GM19240 (cell line): Measurements from ENCODE around the gene PLEKHD1.
"Not testable (repeated sequence)": the region's sequence is repeated elsewhere in the genome, so short reads cannot be mapped to it uniquely, and the experiment has no call there.

ENCODE experiments used
- DNase-seq: peaks from one replicate; pipeline ENCODE4 v3.0.0; 2011; ENCODE audit warnings: low spot score; ENCODE audit not compliant: insufficient read length

PLEKHD1 gene

DNA sequence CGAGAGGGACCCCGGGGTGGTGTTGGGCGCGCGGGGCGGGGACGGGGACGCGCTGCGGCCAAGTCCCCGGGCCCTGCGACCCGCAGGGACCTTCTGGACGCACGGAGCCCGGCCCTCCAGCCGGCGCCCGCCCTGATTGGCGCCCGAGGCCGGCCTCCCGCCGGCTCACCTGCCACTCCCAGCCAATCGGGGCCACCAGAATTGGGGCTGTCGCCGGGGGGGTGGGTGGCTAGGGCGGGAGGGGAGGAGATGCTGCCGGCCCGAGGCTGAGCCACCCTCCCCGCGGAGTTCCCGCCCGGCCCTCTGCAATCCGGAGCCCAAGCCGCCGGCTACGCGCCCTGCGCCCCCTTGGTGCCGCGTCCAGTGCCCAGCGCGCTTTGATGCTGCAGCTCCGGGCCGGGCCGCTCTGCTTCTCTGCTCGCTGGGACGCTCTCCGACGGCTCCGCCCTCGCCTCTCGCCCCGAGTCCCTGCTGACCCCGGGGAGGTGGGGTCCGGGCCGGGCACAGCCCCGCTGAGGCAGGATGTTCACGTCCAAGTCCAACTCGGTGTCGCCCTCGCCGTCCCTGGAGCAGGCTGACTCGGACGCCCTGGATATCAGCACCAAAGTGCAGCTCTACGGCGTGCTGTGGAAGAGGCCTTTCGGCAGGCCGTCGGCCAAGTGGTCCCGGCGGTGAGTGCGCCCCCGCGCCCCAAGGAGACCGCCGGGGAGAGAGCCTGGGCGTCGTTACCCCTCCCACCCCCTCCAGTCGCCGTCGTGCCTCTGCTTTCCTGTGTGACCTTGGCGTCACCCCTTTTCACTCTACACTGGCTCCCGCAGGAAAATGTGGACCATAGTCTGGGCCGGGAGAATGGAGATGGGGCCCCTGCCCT, at the start of gene PLEKHD1:
TSS of gene PLEKHD1 (plus strand) at position 285 of the 871 bp plus-strand sequence. CDS start at position 523, 238 bp downstream.
- no peak for DNase-seq

GRCh38 chr14:69439521-69440270, 44.8 kb upstream of the PLEKHD1 start:
- no peak for DNase-seq

DNA sequence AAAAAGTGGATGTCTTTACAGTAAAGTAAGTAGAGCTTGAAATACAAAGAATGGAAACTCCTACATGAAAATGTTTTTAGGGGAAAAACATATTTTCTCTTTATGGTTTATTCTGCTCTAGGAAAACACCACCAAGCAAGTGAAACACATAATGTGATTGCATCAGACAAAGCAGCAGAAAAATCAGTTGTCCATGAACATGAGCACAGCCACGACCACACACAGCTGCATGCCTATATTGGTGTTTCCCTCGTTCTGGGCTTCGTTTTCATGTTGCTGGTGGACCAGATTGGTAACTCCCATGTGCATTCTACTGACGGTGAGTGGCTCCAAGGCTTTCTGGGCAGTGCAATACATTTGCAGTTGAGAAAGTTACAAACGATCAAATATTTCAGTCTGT, 42.6 kb upstream of the PLEKHD1 start:
- peak; percentile 20 for DNase-seq

DNA sequence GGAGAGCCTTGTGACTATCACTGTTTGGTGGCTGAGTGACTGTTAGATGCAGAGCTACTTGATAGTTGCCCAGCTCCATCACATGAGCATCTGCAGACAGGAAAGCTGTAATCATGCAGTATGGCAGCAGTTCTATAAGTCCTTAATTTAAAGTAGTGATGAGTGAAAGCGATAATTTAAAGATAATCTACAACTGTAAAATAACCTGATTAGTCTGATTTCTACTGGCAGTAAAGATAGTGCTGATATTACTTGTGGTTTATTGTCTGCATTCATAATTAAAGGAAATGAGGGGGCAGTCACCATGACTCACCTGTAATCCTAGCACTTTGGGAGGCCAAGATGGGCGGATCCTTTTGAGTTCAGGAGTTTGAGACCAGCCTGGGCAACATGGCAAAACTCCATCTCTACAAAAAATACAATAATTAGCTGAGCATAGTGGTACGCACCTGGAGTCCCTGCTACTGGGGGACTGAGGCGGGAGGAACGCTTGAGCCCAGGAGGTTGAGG, 41.2 kb upstream of the PLEKHD1 start:
- DNase-seq, result no peak

DNA sequence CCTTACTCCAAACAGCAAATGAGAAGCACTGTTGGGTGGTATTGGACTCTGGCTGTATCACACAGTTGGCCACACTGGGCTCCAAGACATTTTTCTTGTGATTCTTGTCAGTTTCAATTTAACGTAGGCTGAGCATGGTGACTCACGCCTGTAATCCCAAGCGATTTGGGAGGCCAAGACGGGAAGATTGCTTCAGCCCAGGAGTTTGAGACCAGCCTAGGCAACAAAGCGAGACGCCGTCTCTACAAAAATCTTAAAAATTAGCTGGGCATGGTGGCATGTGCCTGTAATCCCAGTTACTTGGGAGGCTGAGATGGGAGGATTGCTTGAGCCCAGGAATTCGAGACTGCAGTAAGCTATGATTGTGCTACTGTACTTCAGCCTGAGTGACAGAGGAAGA, 35.3 kb upstream of the PLEKHD1 start:
- DNase-seq, result no peak

DNA sequence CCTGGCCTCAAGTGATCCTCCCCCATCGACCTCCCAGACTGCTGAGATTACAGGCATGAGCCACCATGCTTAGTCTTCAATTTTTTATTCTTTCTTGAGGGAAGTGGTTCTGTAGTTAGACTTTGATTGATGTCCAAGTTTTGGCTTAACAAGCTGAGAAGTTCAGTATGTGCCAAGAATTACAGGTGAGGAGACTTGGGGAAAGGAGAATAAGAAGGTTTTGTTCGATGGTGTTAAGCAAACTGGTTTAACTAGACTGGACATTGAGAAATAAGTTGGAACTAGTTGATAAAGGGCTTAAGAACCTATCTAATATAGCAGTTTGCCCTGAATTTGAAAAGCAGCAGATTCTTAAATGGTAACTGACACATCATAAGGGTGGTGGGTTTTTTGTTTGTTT, 32.6 kb upstream of the PLEKHD1 start:
- no peak for DNase-seq

- DNase-seq, result no peak
These were observed 26.2 kb upstream of the PLEKHD1 start for GRCh38 chr14:69458350-69458749.

GRCh38 chr14:69459122-69459521, 25.4 kb upstream of the PLEKHD1 start:
- no peak for DNase-seq

DNA sequence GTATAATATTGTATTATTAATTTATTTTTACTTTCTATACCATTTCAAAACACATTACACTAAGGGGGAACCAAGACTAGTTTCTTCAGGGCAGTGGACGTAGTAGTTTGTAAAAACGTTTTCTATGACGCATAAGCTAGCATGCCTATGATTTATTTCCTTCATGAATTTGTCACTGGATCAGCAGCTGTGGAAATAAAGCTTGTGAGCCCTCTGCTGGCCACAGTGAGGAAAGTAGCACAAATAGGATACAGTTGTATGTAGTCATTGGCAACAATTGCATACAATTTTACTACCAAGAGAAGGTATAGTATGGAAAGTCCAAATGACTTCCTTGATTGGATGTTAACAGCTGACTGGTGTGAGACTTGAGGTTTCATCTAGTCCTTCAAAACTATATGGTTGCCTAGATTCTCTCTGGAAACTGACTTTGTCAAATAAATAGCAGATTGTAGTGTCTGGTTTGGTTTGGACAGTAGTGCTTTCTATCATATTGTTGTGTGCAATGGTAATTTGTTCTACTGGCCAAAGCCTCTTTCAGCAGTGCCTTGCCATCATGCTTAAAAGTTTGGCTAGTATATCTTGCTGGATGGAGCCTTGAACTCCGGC, 24.3 kb upstream of the PLEKHD1 start:
- no peak for DNase-seq

- no peak for DNase-seq
These were observed 20.1 kb upstream of the PLEKHD1 start for GRCh38 chr14:69464379-69464778.

GRCh38 chr14:69464829-69465228, 19.7 kb upstream of the PLEKHD1 start:
- DNase-seq, result no peak

DNA sequence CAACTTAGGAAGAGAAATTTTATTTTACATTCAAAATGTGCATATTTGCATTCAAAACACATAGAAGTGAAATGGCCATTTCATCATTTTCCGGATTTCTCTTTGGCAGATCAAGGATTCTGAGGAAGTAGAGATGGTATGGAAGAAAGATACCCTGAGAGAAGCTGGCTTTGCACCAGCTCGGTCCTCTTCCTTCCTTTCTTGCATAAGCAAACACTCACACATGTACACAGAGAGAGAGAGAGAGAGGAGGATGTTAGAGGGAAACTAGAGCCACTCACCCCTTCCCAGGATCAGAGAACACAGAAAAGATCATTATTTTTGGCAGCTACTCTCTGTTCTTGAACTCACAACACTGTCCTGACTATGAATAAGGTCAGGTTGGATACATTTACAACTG, 15.6 kb upstream of the PLEKHD1 start:
- no peak for DNase-seq

DNA sequence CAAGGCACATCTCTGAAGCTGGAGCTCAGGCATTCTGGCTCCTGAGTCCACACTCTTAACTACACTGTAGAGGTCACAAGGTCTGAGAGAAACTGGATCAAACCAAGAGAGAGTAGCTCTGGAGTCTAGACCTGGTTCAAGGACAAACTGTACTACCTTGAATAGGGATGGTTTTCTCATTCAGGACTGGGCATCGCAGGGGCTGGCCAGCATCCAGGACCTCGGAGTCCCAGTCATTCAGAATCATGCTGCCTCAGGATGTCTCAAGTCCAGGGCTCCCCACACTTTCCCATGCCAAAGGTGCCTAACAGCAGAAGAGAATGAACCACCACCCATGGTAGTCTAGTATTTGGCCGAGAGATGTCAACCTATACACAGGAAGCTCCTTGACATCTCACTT, 13.1 kb upstream of the PLEKHD1 start:
- no peak for DNase-seq

DNA sequence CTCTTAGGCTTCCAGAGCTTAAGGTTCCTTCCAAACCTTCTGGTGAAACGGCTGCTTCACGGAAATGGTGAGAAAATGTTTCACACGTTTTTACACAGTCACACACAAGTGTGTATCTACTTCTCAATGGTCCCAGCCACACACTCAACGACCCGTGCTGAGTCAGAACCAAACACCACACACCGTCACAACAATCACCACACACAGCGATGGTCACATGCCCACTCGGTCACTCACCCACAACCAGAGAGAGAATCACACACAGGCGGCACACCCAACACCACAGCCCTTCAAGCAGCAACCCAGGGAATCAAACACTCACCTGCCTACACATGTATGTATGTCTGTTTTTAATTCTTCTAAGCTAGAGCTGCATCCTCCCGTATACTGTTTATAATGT, 12.6 kb upstream of the PLEKHD1 start:
- DNase-seq, result no peak

DNA sequence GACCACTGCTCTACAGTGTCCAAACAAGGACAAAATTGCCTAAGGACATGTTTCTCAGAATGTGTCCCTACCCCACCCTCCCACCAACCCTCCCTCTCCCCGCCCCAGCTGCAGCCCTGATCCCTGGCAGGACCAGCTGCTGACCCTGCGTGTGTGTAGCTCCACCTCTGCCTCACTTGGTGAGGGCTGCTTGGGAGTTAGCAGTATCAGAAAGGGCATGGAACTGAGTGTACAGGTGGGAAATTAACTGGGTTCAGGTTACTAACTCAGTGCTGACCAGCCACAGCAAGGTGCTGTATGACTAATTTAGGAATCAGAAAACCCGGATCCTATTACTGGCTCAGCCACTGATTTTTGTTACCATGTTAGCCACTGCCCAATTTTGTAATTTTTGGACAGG, 11.3 kb upstream of the PLEKHD1 start:
- no peak for DNase-seq

- no peak for DNase-seq
These were observed 10.6 kb upstream of the PLEKHD1 start for GRCh38 chr14:69473946-69474345.

- no peak for DNase-seq
These were observed 9.2 kb upstream of the PLEKHD1 start for GRCh38 chr14:69475194-69475818.

- DNase-seq, result not testable (repeated sequence)
These were observed 7.6 kb upstream of the PLEKHD1 start for GRCh38 chr14:69476824-69477450.

DNA sequence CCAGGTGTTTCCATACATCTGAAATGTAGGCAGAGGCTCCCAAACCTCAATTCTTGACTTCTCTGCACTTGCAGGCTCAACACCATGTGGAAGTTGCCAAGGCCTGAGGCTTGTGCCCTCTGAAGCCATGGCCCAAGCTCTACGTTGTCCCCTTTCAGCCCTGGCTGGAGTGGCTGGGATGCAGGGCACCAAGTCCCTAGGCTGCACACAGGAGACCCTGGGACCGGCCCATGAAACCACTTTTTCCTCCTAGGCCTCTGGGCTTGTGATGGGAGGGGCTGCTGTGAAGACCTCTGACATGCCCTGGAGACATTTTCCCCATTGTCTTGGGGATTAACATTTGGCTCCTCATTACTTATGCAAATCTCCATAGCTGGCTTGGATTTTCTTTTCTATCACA, 6.5 kb upstream of the PLEKHD1 start:
- DNase-seq, result not testable (repeated sequence)

DNA sequence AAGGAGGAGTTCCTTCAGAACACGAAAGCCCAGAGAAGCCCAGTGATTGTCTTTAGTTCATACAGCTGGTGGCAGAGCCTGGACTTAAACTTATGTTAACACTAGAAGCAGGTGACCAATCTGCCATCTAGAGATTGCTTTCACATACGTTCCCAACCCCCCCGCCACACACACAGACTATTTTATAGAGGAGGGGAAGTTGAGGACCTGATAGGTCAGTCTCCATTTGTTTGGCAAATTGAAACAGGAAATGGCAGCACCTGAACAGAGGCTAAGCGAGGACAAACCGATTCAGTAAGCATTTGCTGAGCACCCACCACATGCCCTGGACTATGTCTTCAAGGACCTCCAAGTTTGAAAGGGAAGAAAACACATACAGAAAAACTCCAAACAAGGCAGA, 4.8 kb upstream of the PLEKHD1 start:
- DNase-seq, result no peak

DNA sequence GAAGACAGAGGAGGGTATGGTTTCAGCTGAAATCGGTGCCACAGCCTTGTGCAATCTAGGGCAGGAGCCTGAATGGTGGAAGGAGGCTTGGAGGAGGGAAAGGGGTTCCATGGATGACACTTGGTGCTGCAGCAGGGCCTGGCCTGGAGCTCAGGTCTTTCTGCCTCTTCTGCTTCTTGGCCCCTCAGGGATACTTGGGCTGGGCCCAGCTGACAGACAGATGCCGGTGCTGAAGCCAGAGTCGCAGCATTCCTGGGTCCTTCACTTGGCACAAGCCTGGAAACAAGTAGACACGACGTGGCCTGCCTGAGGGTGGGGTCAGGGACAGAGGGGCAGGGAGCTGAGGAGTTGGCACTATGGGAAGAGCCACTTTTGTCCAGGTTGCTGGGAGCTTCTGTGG, 4.4 kb upstream of the PLEKHD1 start:
- DNase-seq, result no peak
